Left ventricle myocardium inferior (tissue), 1 donor: ENCODE measurements around the gene DEUP1. TPM values are rescaled to one million over a fixed set of nuclear protein-coding genes. Genes with fewer than 3 reads are reported as not detected.

Experiments used
- DNase-seq: peaks from one replicate; pipeline ENCODE4 v3.0.0-alpha.2; 2020
- H3K27ac ChIP-seq: fragments of 200-600 bp; replicated peaks from 2 replicates; pipeline ENCODE4 v1.8.0; 2021
- H3K27me3 ChIP-seq: fragments of 200-600 bp; 2 replicates; pipeline ENCODE4 v1.8.0; 2021; ENCODE audit warnings: low read depth
- H3K36me3 ChIP-seq: fragments of 200-600 bp; 2 replicates; pipeline ENCODE4 v1.8.0; 2021
- H3K4me1 ChIP-seq: fragments of 200-600 bp; 2 replicates; pipeline ENCODE4 v1.8.0; 2021
- H3K4me3 ChIP-seq: fragments of 200-600 bp; 2 replicates; pipeline ENCODE4 v1.8.0; 2021; ENCODE audit warnings: mild to moderate bottlenecking, moderate library complexity
- H3K9me3 ChIP-seq: fragments of 200-600 bp; replicated peaks from 2 replicates; pipeline ENCODE4 v1.8.0; 2021
- intact Hi-C: fragments of 100-400 bp; cut with micrococcal nuclease; formaldehyde crosslinking; loops from one replicate; pipeline ENCODE4 v1.11.0; 2022
- total RNA-seq: library from RNA; stranded (reverse); fragmentation: NEBNext Ultra II Directional; extraction: Animal tissue kit (Norgen Biotek cat#: 25700); gene quantifications from one replicate; pipeline ENCODE4 v1.2.1, GENCODE V29; 2021
- TF ChIP-seq, protein P1 (sequence below): fragments of 200-600 bp; IDR thresholded peaks from 2 replicates; pipeline ENCODE4 v1.8.0; 2021; ENCODE audit warnings: antibody characterized with exemption, mild to moderate bottlenecking, borderline replicate concordance
- donor health status: DM: no; HTN: yes; CAD: no; lungs with severe emphysema.

The DEUP1 gene
- total RNA-seq, 1 donor from 2014 or later: not detected

DNA sequence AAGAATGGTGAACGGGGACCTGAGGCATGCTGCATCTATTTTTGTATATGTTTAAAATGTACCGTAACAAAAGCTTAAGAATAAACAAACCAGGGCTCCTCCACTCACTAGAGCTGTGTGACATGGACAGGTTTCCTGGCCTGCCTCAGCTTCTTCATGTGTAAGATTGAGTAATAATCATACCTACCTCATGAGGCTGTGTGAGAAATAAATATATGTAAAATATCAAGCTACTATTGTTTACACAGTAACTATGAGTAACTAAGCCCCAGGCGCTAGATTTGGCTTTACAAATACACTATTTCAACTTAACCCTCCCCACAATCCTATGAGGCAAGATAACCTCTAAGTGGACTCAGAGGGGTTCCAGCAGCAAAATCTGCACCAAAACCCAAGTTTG is 146.3 kb downstream of the DEUP1 start:
- Histone ChIP-seq H3K27me3 (no peaks in the 10 kb centered on the region), H3K36me3 (peaks cover 25% of the 10 kb centered on the region), H3K4me1 (peaks cover 10% of the 10 kb centered on the region), H3K9me3 (no peaks in the 10 kb centered on the region), H3K4me3 (no peak overlapping the region), H3K27ac (no peak overlapping the region)
- no peak for DNase-seq
- TF ChIP-seq, protein P1, sequence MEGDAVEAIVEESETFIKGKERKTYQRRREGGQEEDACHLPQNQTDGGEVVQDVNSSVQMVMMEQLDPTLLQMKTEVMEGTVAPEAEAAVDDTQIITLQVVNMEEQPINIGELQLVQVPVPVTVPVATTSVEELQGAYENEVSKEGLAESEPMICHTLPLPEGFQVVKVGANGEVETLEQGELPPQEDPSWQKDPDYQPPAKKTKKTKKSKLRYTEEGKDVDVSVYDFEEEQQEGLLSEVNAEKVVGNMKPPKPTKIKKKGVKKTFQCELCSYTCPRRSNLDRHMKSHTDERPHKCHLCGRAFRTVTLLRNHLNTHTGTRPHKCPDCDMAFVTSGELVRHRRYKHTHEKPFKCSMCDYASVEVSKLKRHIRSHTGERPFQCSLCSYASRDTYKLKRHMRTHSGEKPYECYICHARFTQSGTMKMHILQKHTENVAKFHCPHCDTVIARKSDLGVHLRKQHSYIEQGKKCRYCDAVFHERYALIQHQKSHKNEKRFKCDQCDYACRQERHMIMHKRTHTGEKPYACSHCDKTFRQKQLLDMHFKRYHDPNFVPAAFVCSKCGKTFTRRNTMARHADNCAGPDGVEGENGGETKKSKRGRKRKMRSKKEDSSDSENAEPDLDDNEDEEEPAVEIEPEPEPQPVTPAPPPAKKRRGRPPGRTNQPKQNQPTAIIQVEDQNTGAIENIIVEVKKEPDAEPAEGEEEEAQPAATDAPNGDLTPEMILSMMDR: no peak
- intact Hi-C loops: no loop called here

DNA sequence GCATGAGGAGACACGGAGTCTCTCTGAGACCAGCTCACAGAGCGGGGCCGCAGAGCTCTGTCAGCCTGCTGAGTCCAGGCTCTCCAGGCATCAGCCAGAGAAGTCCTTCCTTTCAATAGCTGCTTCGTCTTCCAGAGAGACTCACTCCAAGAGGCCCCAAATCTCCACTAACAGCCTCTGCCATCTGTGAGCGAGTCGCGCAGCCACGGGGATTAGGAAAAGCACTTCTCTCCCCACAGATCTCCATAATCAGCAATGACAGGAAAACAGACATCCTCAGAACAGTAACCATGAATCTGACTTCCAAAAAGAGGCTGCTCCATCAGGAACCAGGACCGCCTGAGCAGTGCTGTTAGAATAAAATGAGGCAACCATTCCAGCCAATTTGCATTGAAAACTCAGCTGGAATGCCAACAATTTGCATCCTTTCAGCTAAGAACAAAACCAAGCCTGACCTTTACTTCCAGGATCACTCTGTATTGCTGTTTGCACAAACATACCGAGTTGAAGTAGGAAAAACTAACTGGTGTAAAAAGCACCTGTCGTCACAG is 147.2 kb downstream of the DEUP1 start:
- intact Hi-C loops: no loop called here
- H3K4me1 ChIP-seq: peaks cover 10% of the 10 kb centered on the region
- H3K27ac ChIP-seq: no peak overlapping the region
- H3K36me3 ChIP-seq: peaks cover 25% of the 10 kb centered on the region
- no peaks in the 10 kb centered on the region for H3K27me3 ChIP-seq
- H3K4me3 ChIP-seq: no peak overlapping the region
- TF ChIP-seq, protein P1: no peak
- no peaks in the 10 kb centered on the region for H3K9me3 ChIP-seq
- no peak for DNase-seq

DNA sequence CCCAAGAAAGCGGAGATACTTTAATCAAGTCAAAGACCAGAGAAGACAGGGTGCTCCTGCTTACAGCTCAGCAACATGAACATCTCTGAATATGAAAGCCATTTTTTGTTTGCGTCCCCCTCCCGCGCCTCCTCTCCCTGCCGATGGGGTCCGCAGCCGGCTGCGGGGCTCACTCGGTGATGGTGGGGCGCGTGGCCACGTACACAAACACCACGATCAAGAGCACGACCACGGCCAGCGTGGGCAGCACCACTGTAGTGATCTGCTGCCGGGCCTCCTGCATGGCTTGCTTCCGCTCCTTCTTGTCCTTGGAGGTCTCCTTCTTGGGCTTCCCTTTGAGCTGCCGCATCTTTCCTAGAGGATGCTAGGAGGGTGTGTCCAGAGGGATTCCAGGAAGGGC is 148.3 kb downstream of the DEUP1 start:
- TF ChIP-seq, protein P1: no peak
- Histone ChIP-seq H3K4me3 (no peak overlapping the region), H3K36me3 (peaks cover 25% of the 10 kb centered on the region), H3K27ac (no peak overlapping the region), H3K9me3 (no peaks in the 10 kb centered on the region), H3K4me1 (peaks cover 6% of the 10 kb centered on the region), H3K27me3 (no peaks in the 10 kb centered on the region)
- no peak for DNase-seq
- intact Hi-C loops: no loop called here

DNA sequence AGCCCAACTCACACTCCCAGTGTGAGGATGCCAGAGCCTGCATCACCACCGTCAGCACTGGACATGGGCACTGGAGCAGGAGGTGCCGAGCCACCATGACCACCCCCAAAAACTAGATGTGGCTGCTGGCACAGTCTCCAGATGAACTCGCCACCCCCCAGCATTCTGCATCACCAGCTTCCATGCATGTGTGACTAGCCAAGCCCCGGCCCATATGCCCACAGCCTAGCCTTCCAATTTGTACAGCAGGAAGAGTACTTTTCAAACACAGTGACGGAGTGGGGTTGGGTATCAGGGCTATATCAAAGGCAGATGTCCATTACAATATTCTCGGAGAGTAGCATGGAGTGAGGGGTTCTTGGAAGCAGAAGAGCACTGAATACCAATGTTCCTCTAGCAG is 149.7 kb downstream of the DEUP1 start:
- Histone ChIP-seq H3K36me3 (peaks cover 25% of the 10 kb centered on the region), H3K27ac (no peak overlapping the region), H3K4me3 (no peak overlapping the region), H3K4me1 (peaks cover 10% of the 10 kb centered on the region), H3K27me3 (no peaks in the 10 kb centered on the region), H3K9me3 (no peaks in the 10 kb centered on the region)
- TF ChIP-seq, protein P1: no peak
- intact Hi-C loops: loop anchor here (10.0 kb wide), 1 partner anchor 175 kb away; no protein-coding TSS in a partner anchor
- no peak for DNase-seq

DNA sequence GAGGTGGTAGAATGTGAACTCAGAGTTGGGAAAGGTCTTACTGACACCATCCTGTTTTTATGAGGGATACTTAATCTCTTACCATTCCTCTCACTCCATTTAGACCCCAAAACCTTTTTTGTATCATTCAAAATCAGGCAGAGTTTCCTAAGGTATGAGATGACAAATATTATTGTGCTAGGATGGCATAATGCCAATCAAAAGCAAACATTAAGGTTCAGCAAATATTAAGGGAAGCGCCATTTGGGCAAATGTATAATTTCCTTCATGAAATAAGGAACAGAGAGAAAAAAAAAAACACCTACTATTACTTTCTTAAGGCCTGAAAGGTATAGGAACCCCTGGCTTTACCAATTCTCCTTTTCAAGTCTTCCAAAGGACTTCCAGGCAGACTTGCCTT is 150.2 kb downstream of the DEUP1 start:
- no peaks in the 10 kb centered on the region for H3K9me3 ChIP-seq
- no peak overlapping the region for H3K4me3 ChIP-seq
- DNase-seq: no peak
- H3K27ac ChIP-seq: no peak overlapping the region
- intact Hi-C loops: loop anchor here (10.0 kb wide), 1 partner anchor 174 kb away; no protein-coding TSS in a partner anchor
- TF ChIP-seq, protein P1: no peak
- no peaks in the 10 kb centered on the region for H3K27me3 ChIP-seq
- peaks cover 13% of the 10 kb centered on the region for H3K4me1 ChIP-seq
- H3K36me3 ChIP-seq: peaks cover 25% of the 10 kb centered on the region

DNA sequence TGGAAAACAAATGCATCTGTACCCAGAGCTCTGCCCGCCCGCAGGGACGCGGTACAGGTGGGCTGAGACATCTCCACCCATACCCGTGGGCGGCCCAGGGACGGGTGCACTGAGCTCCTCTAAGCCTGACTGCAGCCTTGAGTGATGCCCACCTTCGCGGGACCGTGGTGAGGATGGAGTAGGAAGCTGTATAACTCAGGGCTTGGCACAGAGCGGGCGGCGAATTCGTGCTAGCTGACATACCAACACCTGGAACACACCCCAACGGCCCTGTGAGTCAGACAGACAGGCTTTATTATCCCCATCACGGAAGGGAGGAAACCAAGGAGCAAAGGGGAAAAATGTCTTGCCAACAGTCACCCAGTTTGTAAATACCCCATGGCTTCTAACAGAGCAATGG is 150.7 kb downstream of the DEUP1 start:
- H3K27me3 ChIP-seq: no peaks in the 10 kb centered on the region
- no peak overlapping the region for H3K4me3 ChIP-seq
- H3K27ac ChIP-seq: no peak overlapping the region
- H3K36me3 ChIP-seq: peaks cover 20% of the 10 kb centered on the region
- H3K9me3 ChIP-seq: no peaks in the 10 kb centered on the region
- no peak for DNase-seq
- intact Hi-C loops: loop anchor here (10.0 kb wide), 1 partner anchor 174 kb away; no protein-coding TSS in a partner anchor
- H3K4me1 ChIP-seq: peaks cover 15% of the 10 kb centered on the region
- TF ChIP-seq, protein P1: no peak
